HepG2 (cell line): ENCODE results near the gene SDC4. TPM values are rescaled to one million over a fixed set of nuclear protein-coding genes. Genes with fewer than 3 reads are reported as not detected.

ENCODE experiments used
- CENPT ChIP-seq: sonication (generic); formaldehyde crosslinking; IDR thresholded peaks from 2 replicates; pipeline ENCODE4 v1.8.0; 2022; ENCODE audit warnings: low read depth, mild to moderate bottlenecking, moderate library complexity, missing genetic modification reagents
- E2F1 ChIP-seq: sonication (generic); formaldehyde crosslinking; IDR thresholded peaks from 2 replicates; pipeline ENCODE4 v1.5.0; 2020; ENCODE audit warnings: missing genetic modification reagents
- E2F2 ChIP-seq: sonication (generic); formaldehyde crosslinking; IDR thresholded peaks from 2 replicates; pipeline ENCODE4 v1.4.0; 2020; ENCODE audit warnings: missing genetic modification reagents, borderline replicate concordance
- EED ChIP-seq: sonication (generic); formaldehyde crosslinking; IDR thresholded peaks from 2 replicates; pipeline ENCODE4 v1.5.0; 2020; ENCODE audit warnings: mild to moderate bottlenecking, missing genetic modification reagents
- GATAD1 ChIP-seq: IDR thresholded peaks from 2 replicates; pipeline ENCODE4 v1.6.1; 2016; ENCODE audit warnings: missing genetic modification reagents, missing compliant biosample characterization
- HOXA7 ChIP-seq: sonication (generic); formaldehyde crosslinking; IDR thresholded peaks from 2 replicates; pipeline ENCODE4 v1.8.1; 2022; ENCODE audit warnings: mild to moderate bottlenecking, missing genetic modification reagents, moderate library complexity
- JDP2 ChIP-seq: sonication (generic); formaldehyde crosslinking; IDR thresholded peaks from 2 replicates; pipeline ENCODE4 v1.8.1; 2022; ENCODE audit warnings: missing genetic modification reagents, borderline replicate concordance
- MAX ChIP-seq: IDR thresholded peaks from 2 replicates; pipeline ENCODE4 v1.6.1; 2012; ENCODE audit warnings: inconsistent platforms
- MBD4 ChIP-seq: IDR thresholded peaks from 2 replicates; pipeline ENCODE4 v1.6.1; 2012; ENCODE audit warnings: low read length, inconsistent platforms, borderline replicate concordance
- MNT ChIP-seq: fragments of 450-650 bp; IDR thresholded peaks from 2 replicates; pipeline ENCODE4 v1.6.1; 2016
- MXD1 ChIP-seq: sonication (generic); formaldehyde crosslinking; IDR thresholded peaks from 2 replicates; pipeline ENCODE4 v1.4.0; 2020; ENCODE audit warnings: mild to moderate bottlenecking, missing genetic modification reagents
- NRL ChIP-seq: sonication (generic); formaldehyde crosslinking; IDR thresholded peaks from 2 replicates; pipeline ENCODE4 v1.5.0; 2020; ENCODE audit warnings: missing genetic modification reagents, mild to moderate bottlenecking, moderate library complexity, borderline replicate concordance
- PHF21A ChIP-seq: sonication (generic); formaldehyde crosslinking; IDR thresholded peaks from 2 replicates; pipeline ENCODE4 v1.5.0; 2020; ENCODE audit warnings: mild to moderate bottlenecking, missing genetic modification reagents
- RBM39 ChIP-seq: fragments of 200-400 bp; formaldehyde crosslinking; IDR thresholded peaks from one replicate; pipeline ENCODE4 v1.6.1; 2018; ENCODE audit warnings: antibody characterized with exemption, mild to moderate bottlenecking, low read depth, low read length; ENCODE audit not compliant: poor library complexity, severe bottlenecking
- RCOR2 ChIP-seq: IDR thresholded peaks from 2 replicates; pipeline ENCODE4 v1.6.1; 2016; ENCODE audit warnings: missing biosample characterization, missing genetic modification reagents
- SPEN ChIP-seq: sonication (generic); formaldehyde crosslinking; IDR thresholded peaks from 2 replicates; pipeline ENCODE4 v1.5.1; 2020; ENCODE audit warnings: low read depth, mild to moderate bottlenecking, missing genetic modification reagents
- ZFP37 ChIP-seq: sonication (generic); formaldehyde crosslinking; IDR thresholded peaks from 2 replicates; pipeline ENCODE4 v1.4.0; 2020; ENCODE audit warnings: missing genetic modification reagents, borderline replicate concordance
- ZNF280B ChIP-seq: sonication (generic); formaldehyde crosslinking; IDR thresholded peaks from 2 replicates; pipeline ENCODE4 v1.5.0; 2020; ENCODE audit warnings: missing genetic modification reagents, mild to moderate bottlenecking, borderline replicate concordance
- ZNF296 ChIP-seq: sonication (generic); formaldehyde crosslinking; conservative IDR thresholded peaks from 2 replicates; pipeline ENCODE4 v1.5.0; 2020; ENCODE audit warnings: mild to moderate bottlenecking, missing genetic modification reagents
- ZNF446 ChIP-seq: sonication (generic); formaldehyde crosslinking; IDR thresholded peaks from 2 replicates; pipeline ENCODE4 v1.5.0; 2020; ENCODE audit warnings: mild to moderate bottlenecking, missing genetic modification reagents
- ZNF713 ChIP-seq: sonication (generic); formaldehyde crosslinking; IDR thresholded peaks from 2 replicates; pipeline ENCODE4 v1.4.0; 2020; ENCODE audit warnings: mild to moderate bottlenecking, missing genetic modification reagents
- ZNF740 ChIP-seq: sonication (generic); formaldehyde crosslinking; IDR thresholded peaks from 2 replicates; pipeline ENCODE4 v1.4.0; 2020; ENCODE audit warnings: missing genetic modification reagents
- polyA plus RNA-seq, 8 experiments: library from polyadenylated mRNA; depleted of rRNA in 3 of 8; stranded (reverse) in 7 of 8; unstranded in 1 of 8; fragments of >200 nt; fragmentation: Illumina TruSeq in 4 of 8; extraction: Trizol in 4 of 8; gene quantifications; 2 replicates each; pipeline versions ENCODE4 v1.2.1 to v1.2.3, GENCODE V29; 2011 to 2016; ENCODE audit warnings: low read depth in 4 of 8, missing spikeins in 1 of 8, mixed read lengths in 1 of 8; ENCODE audit not compliant: insufficient read depth in 1 of 8
- total RNA-seq, 5 experiments: library from RNA; depleted of rRNA; stranded (reverse); fragments of >200 nt; fragmentation: Illumina TruSeq; extraction: Trizol; gene quantifications; 2 replicates each; pipeline ENCODE4 v1.2.3, GENCODE V29; 2016; ENCODE audit warnings: low read depth in 1 of 5

The SDC4 gene
- total and polyA plus RNA-seq, 2 of the 13 experiments (the other 11 are each of a cell fraction or from before 2014, with no cell fraction given) = 49.0 to 65.1 TPM

- TF ChIP-seq ZNF740 (0 out of 2 replicates have a peak, but pooled peaks have one; percentile 33), CENPT (CRISPR knock-in tag) (no peak), MBD4 (no peak), PHF21A (CRISPR knock-in tag) (no peak), JDP2 (CRISPR knock-in tag) (no peak), ZNF296 (CRISPR knock-in tag) (no peak), HOXA7 (CRISPR knock-in tag) (no peak), SPEN (CRISPR knock-in tag) (no peak; the same call in 1 of the 2 replicates), NRL (CRISPR knock-in tag) (no peak; the same call in 1 of the 2 replicates), ZNF446 (no peak), GATAD1 (CRISPR knock-in tag) (no peak), E2F2 (CRISPR knock-in tag) (no peak), ZNF713 (CRISPR knock-in tag) (no peak), EED (CRISPR knock-in tag) (no peak), ZNF280B (CRISPR knock-in tag) (peak; percentile 69; the same call in 1 of the 2 replicates), ZFP37 (CRISPR knock-in tag) (no peak), MXD1 (CRISPR knock-in tag) (peak; percentile 32; the same call in 1 of the 2 replicates), MNT (no peak), RCOR2 (no peak), E2F1 (0 out of 2 replicates have a peak, but pooled peaks have one; percentile 19), RBM39 (peak; percentile 90), MAX (no peak)
Observed at GRCh38 chr20:45293041-45294002, 54.9 kb downstream of the SDC4 start (continued).
